DOHH2 (cell line): ENCODE results near the gene ZNF749.

Source experiments
- H3F3A ChIP-seq: fragments of 200-600 bp; sonication (generic), shearing (Covaris generic); 2 replicates; pipeline ENCODE4 v1.6.0; 2016; ENCODE audit warnings: antibody characterized with exemption, mild to moderate bottlenecking; ENCODE audit not compliant: control insufficient read depth, insufficient read depth
- H3K27ac ChIP-seq: fragments of 200-600 bp; sonication (generic); 2 replicates; pipeline ENCODE4 v1.5.1; 2014; ENCODE audit warnings: low read depth, mild to moderate bottlenecking, low read length, moderate library complexity
- H3K27me3 ChIP-seq: fragments of 200-600 bp; sonication (generic); 2 replicates; pipeline ENCODE4 v1.6.1; 2014; ENCODE audit warnings: mild to moderate bottlenecking, low read length, mixed read lengths; ENCODE audit not compliant: control insufficient read depth
- H3K36me3 ChIP-seq: fragments of 200-600 bp; sonication (generic); 2 replicates; pipeline ENCODE4 v1.6.1; 2014; ENCODE audit warnings: mild to moderate bottlenecking, low read length, moderate library complexity, mixed read lengths; ENCODE audit not compliant: control insufficient read depth
- H3K4me1 ChIP-seq: fragments of 200-600 bp; sonication (generic); 2 replicates; pipeline ENCODE4 v1.6.1; 2014; ENCODE audit warnings: mild to moderate bottlenecking, low read length, mixed read lengths; ENCODE audit not compliant: control insufficient read depth
- H3K4me2 ChIP-seq: fragments of 200-600 bp; sonication (generic); 2 replicates; pipeline ENCODE4 v1.6.0; 2014; ENCODE audit warnings: mild to moderate bottlenecking, low read length, moderate library complexity
- H3K4me3 ChIP-seq: fragments of 200-600 bp; sonication (generic); 2 replicates; pipeline ENCODE4 v1.5.1; 2014; ENCODE audit warnings: mild to moderate bottlenecking, low read length, mixed read lengths
- H3K79me2 ChIP-seq: fragments of 200-600 bp; sonication (generic); 2 replicates; pipeline ENCODE4 v1.6.1; 2014; ENCODE audit warnings: mild to moderate bottlenecking, low read length, mixed read lengths; ENCODE audit not compliant: control insufficient read depth
- H3K9me2 ChIP-seq: fragments of 200-600 bp; sonication (generic); replicated peaks from 2 replicates; pipeline ENCODE4 v1.6.1; 2014; ENCODE audit warnings: mild to moderate bottlenecking, low read length, mixed read lengths; ENCODE audit not compliant: control insufficient read depth
- H3K9me3 ChIP-seq: fragments of 200-600 bp; sonication (generic); 2 replicates; pipeline ENCODE4 v1.6.1; 2014; ENCODE audit warnings: antibody characterized with exemption, low read length, mixed read lengths; ENCODE audit not compliant: control insufficient read depth, insufficient read depth
- H4K20me1 ChIP-seq: fragments of 200-600 bp; sonication (generic); 2 replicates; pipeline ENCODE4 v1.6.0; 2014; ENCODE audit warnings: low read depth, mild to moderate bottlenecking, antibody characterized with exemption, low read length, moderate library complexity; ENCODE audit not compliant: control insufficient read depth, insufficient read depth
- EZH2phosphoT487 ChIP-seq: fragments of 200-600 bp; sonication (generic); IDR thresholded peaks from 2 replicates; pipeline ENCODE4 v1.6.1; 2017; ENCODE audit warnings: borderline replicate concordance, mild to moderate bottlenecking, antibody characterized with exemption, low read length, moderate library complexity, mixed read lengths
- TF ChIP-seq, protein P1 (sequence below): fragments of 200-600 bp; sonication (generic); IDR thresholded peaks from one replicate; pipeline ENCODE4 v1.5.1; 2014; ENCODE audit warnings: antibody characterized with exemption, mild to moderate bottlenecking, low read depth, low read length; ENCODE audit not compliant: poor library complexity, severe bottlenecking

Gene ZNF749

DNA sequence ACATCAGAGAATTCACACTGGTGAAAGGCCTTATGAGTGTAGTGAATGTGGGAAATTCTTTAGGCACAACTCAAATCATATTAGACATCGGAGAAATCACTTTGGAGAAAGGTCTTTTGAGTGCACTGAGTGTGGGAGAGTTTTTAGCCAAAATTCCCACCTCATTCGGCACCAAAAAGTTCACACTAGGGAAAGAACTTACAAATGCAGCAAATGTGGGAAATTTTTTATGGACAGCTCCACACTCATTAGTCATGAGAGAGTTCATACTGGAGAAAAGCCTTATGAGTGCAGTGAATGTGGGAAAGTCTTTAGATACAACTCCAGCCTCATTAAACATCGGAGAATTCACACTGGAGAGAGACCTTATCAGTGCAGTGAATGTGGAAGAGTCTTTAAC lies 14.1 kb upstream of the ZNF749 start:
- Histone ChIP-seq H3K9me3 (peaks cover 26% of the 10 kb centered on the region), H3K36me3 (peaks cover 29% of the 10 kb centered on the region)

DNA sequence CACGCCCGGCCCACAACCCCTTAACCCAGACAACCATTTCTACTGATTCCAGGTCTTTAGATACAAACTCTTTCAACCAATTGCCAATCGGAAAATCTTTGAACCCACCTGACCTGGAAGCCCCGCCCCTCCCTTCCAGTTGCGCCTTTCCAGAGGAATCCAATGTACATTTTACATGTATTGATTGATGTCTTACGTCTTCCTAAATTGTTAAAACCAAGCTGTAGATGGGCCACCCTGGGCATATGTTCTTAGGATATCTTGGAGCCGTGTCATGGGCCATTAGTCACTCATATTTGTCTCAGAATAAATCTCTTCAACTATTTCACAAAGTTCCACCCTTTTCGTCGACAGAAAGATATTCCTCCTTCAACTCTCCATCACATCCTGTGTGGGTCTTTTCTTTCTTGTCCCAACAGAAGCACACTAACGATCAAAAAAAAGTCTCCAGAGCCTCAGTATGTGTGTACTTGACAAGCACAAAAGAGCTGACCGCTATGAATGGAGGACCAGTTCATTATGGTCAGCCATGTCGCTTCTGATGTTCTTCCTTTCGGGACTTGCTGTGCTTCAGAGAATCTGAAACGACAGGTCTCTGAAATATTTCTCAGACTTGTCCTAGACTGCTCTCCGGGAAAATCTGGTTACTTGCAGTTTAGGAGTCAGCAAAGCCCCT lies 601 bp upstream of the ZNF749 start:
- TF ChIP-seq EZH2phosphoT487: no peak
- TF ChIP-seq, protein P1, sequence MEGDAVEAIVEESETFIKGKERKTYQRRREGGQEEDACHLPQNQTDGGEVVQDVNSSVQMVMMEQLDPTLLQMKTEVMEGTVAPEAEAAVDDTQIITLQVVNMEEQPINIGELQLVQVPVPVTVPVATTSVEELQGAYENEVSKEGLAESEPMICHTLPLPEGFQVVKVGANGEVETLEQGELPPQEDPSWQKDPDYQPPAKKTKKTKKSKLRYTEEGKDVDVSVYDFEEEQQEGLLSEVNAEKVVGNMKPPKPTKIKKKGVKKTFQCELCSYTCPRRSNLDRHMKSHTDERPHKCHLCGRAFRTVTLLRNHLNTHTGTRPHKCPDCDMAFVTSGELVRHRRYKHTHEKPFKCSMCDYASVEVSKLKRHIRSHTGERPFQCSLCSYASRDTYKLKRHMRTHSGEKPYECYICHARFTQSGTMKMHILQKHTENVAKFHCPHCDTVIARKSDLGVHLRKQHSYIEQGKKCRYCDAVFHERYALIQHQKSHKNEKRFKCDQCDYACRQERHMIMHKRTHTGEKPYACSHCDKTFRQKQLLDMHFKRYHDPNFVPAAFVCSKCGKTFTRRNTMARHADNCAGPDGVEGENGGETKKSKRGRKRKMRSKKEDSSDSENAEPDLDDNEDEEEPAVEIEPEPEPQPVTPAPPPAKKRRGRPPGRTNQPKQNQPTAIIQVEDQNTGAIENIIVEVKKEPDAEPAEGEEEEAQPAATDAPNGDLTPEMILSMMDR: no peak
- peaks cover 8% of the 10 kb centered on the region; the same call in 1 of the 2 replicates for H3K36me3 ChIP-seq
- peak overlapping the region; percentile 95 for H3K4me3 ChIP-seq
- peaks cover 28% of the 10 kb centered on the region for H3K9me3 ChIP-seq
- peaks cover 12% of the 10 kb centered on the region for H3K79me2 ChIP-seq
- no peaks in the 10 kb centered on the region for H3F3A ChIP-seq
- peak overlapping the region; percentile 92 for H3K4me2 ChIP-seq
- no peak overlapping the region for H3K27ac ChIP-seq
- no peaks in the 10 kb centered on the region for H3K9me2 ChIP-seq
- H4K20me1 ChIP-seq: no peaks in the 10 kb centered on the region
- H3K4me1 ChIP-seq: peaks cover 16% of the 10 kb centered on the region
- H3K27me3 ChIP-seq: no peaks in the 10 kb centered on the region

More for the DNA sequence above, 14.1 kb upstream of the ZNF749 start:
- Histone ChIP-seq H3K79me2 (no peaks in the 10 kb centered on the region), H3K27me3 (no peaks in the 10 kb centered on the region), H3F3A (no peaks in the 10 kb centered on the region), H3K4me2 (no peak overlapping the region), H3K9me2 (no peaks in the 10 kb centered on the region), H3K4me1 (no peaks in the 10 kb centered on the region), H4K20me1 (no peaks in the 10 kb centered on the region), H3K27ac (no peak overlapping the region), H3K4me3 (no peak overlapping the region)
- TF ChIP-seq, protein P1: no peak

DNA sequence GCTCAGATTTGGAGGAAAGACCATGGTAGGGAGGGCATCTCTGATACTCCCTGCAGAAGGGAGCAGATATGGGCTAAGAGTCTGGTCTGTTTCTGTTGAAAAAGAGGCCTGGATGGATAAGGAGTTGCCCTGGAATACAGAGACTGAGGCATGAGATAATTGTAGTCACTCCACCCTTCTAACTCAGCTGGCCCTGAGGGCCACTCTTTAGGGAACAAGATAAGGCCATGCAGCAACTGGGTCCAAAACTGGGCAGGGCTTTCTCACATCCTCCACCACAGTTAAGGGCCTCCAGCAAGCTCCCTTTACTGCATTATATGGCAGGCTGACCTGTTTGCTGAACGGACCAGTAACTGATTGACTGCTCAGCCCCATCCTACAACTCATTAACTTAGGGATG lies 1.3 kb downstream of the ZNF749 start:
- no peaks in the 10 kb centered on the region for H4K20me1 ChIP-seq
- no peaks in the 10 kb centered on the region for H3K27me3 ChIP-seq
- peaks cover 12% of the 10 kb centered on the region for H3K79me2 ChIP-seq
- no peaks in the 10 kb centered on the region for H3F3A ChIP-seq
- H3K4me1 ChIP-seq: peaks cover 16% of the 10 kb centered on the region
- H3K36me3 ChIP-seq: peaks cover 8% of the 10 kb centered on the region; the same call in 1 of the 2 replicates
- TF ChIP-seq EZH2phosphoT487: no peak
- TF ChIP-seq, protein P1: no peak
- H3K27ac ChIP-seq: no peak overlapping the region
- peak overlapping the region; percentile 92 for H3K4me2 ChIP-seq
- H3K4me3 ChIP-seq: peak overlapping the region; percentile 95
- peaks cover 28% of the 10 kb centered on the region for H3K9me3 ChIP-seq
- H3K9me2 ChIP-seq: no peaks in the 10 kb centered on the region
